Naive thymus-derived CD4-positive, alpha-beta T cell (primary cell): ENCODE data around the gene CMAS. TPM values are rescaled to one million over a fixed set of nuclear protein-coding genes. Genes with fewer than 3 reads are reported as not detected.
"Not testable (repeated sequence)": the region's sequence is repeated elsewhere in the genome, so short reads cannot be mapped to it uniquely, and the experiment has no call there.

Source experiments
- ATAC-seq: fragments of 150-1000 bp; cut with Tn5 transposase; 2 replicates; pipeline ENCODE4 v1.10.0; 2021; ENCODE audit warnings: mild to moderate bottlenecking, moderate library complexity
- CTCF ChIA-PET: fragments of 350-600 bp; sonication (Branson Sonifier 250); formaldehyde crosslinking; loops from one replicate; lab custom pipeline; 2021; ENCODE audit warnings: antibody characterized with exemption; lab: Charles Lee
- POLR2A ChIA-PET: fragments of 350-600 bp; sonication (Branson Sonifier 250); formaldehyde crosslinking; loops from one replicate; lab custom pipeline; 2021; ENCODE audit warnings: antibody characterized with exemption, inconsistent platforms; lab: Charles Lee
- DNase-seq, 9 donors: peaks; one replicate each; pipeline versions ENCODE4 v3.0.0 to v3.0.0-alpha.2; 2020 to 2022; ENCODE audit warnings: mixed read lengths in 1 of 9
- H3K27ac ChIP-seq: one replicate; pipeline ENCODE4 v1.7.0; 2013; ENCODE audit warnings: mild to moderate bottlenecking, low read depth, low read length, moderate library complexity
- H3K27me3 ChIP-seq, 2 donors: one replicate each; pipeline ENCODE4 v1.7.0; 2013; ENCODE audit warnings: low read length in 2 of 2, mild to moderate bottlenecking in 2 of 2, moderate library complexity in 2 of 2; ENCODE audit not compliant: control insufficient read depth in 2 of 2, insufficient read depth in 2 of 2
- H3K36me3 ChIP-seq, 3 experiments: 1 replicate in 2 of 3; 2 replicates in 1 of 3; pipeline ENCODE4 v1.7.0; 2013; ENCODE audit warnings: low read length in 3 of 3, mild to moderate bottlenecking in 3 of 3, moderate library complexity in 1 of 3; ENCODE audit not compliant: insufficient read depth in 3 of 3, control insufficient read depth in 2 of 3
- H3K4me1 ChIP-seq, 2 donors: one replicate each; pipeline ENCODE4 v1.7.0; 2013; ENCODE audit warnings: low read length in 2 of 2, mild to moderate bottlenecking in 2 of 2, moderate library complexity in 1 of 2; ENCODE audit not compliant: control insufficient read depth in 2 of 2, insufficient read depth in 2 of 2
- H3K4me3 ChIP-seq: 2 replicates; pipeline ENCODE4 v1.7.0; 2013; ENCODE audit warnings: mild to moderate bottlenecking, low read length
- H3K9me3 ChIP-seq, 3 experiments: 1 replicate in 2 of 3; 2 replicates in 1 of 3; pipeline ENCODE4 v1.7.0; 2013; ENCODE audit warnings: low read length in 3 of 3; ENCODE audit not compliant: control insufficient read depth in 2 of 3
- H3K27ac Mint-ChIP-seq, 9 donors: one replicate each; pipeline ENCODE4 v1.8.0; 2020 to 2022; ENCODE audit warnings: mixed read lengths in 9 of 9, mild to moderate bottlenecking in 8 of 9, moderate library complexity in 5 of 9, inconsistent platforms in 2 of 9
- H3K27me3 Mint-ChIP-seq, 5 donors: one replicate each; pipeline ENCODE4 v1.8.0; 2021 to 2022; ENCODE audit warnings: mixed read lengths in 5 of 5, mild to moderate bottlenecking in 1 of 5
- H3K36me3 Mint-ChIP-seq, 5 donors: one replicate each; pipeline ENCODE4 v1.8.0; 2020 to 2022; ENCODE audit warnings: mixed read lengths in 5 of 5, mild to moderate bottlenecking in 3 of 5, inconsistent platforms in 1 of 5
- H3K4me1 Mint-ChIP-seq, 7 donors: one replicate each; pipeline ENCODE4 v1.8.0; 2020 to 2022; ENCODE audit warnings: mixed read lengths in 7 of 7, mild to moderate bottlenecking in 3 of 7, inconsistent platforms in 1 of 7
- H3K4me3 Mint-ChIP-seq, 10 donors: one replicate each; pipeline ENCODE4 v1.8.0; 2020 to 2022; ENCODE audit warnings: mild to moderate bottlenecking in 10 of 10, mixed read lengths in 10 of 10, moderate library complexity in 6 of 10, inconsistent platforms in 2 of 10
- H3K9me3 Mint-ChIP-seq, 11 donors: one replicate each; pipeline ENCODE4 v1.8.0; 2020 to 2022; ENCODE audit warnings: mixed read lengths in 11 of 11, mild to moderate bottlenecking in 4 of 11, inconsistent platforms in 1 of 11, moderate library complexity in 1 of 11
- intact Hi-C, 2 donors: fragments of 100-400 bp; cut with micrococcal nuclease; formaldehyde crosslinking; loops; one replicate each; pipeline ENCODE4 v1.15.1; 2023
- polyA plus RNA-seq, 2 donors: library from polyadenylated mRNA; unstranded; fragments of 300-500 nt; fragmentation: Illumina TruSeq; gene quantifications; one replicate each; pipeline ENCODE4 v1.2.3, GENCODE V29; 2021
- total RNA-seq, 6 experiments: library from RNA in 5 of 6; stranded (reverse) in 5 of 6; gene quantifications; 1 replicate in 5 of 6; 2 replicates in 1 of 6; pipeline ENCODE4 v1.2.3 and lab custom pipeline; 2021 to 2026

CMAS gene
- total and polyA plus RNA-seq, 7 experiments from 2014 or later: 10.1 to 33.8 (median 23.3) TPM

- Histone ChIP-seq H3K9me3 (no peaks in the 10 kb centered on the region), H3K27me3 (no peaks in the 10 kb centered on the region), H3K27ac (no peak overlapping the region), H3K36me3 (peaks cover 0 to 6% (median 0%) of the 10 kb centered on the region in 3 experiments), H3K4me3 (no peak overlapping the region), H3K4me1 (peaks cover 10 to 15% of the 10 kb centered on the region in 2 donors)
- Mint-ChIP-seq H3K9me3 (no peaks in the 10 kb centered on the region), H3K36me3 (peaks cover 0 to 18% (median 0%) of the 10 kb centered on the region in 5 donors), H3K4me3 (peak overlapping the region in 1 of 10 donors; percentile 31), H3K27ac (peak overlapping the region in 1 of 9 donors; percentile 21), H3K4me1 (peaks cover 28 to 55% (median 49%) of the 10 kb centered on the region in 7 donors), H3K27me3 (no peaks in the 10 kb centered on the region)
- DNase-seq (no peak), ATAC-seq (no peak)
- intact Hi-C loops: no loop called here
- ChIA-PET CTCF (no interaction called here), POLR2A (no interaction called here)
These were observed 4.1 kb downstream of the CMAS start for GRCh38 chr12:22050078-22050477.

GRCh38 chr12:22051114-22051698 lies 5.2 kb downstream of the CMAS start:
- Histone ChIP-seq H3K27me3 (no peaks in the 10 kb centered on the region), H3K4me3 (no peak overlapping the region), H3K27ac (no peak overlapping the region), H3K4me1 (peaks cover 10 to 11% of the 10 kb centered on the region in 2 donors), H3K36me3 (peaks cover 0 to 9% (median 0%) of the 10 kb centered on the region in 3 experiments), H3K9me3 (no peaks in the 10 kb centered on the region)
- ChIA-PET CTCF (no interaction called here), POLR2A (interaction anchor here (0.6 to 0.7 kb wide), 2 partner anchors 13 to 57 kb away, joined by 3 to 4 read pairs; no protein-coding TSS in a partner anchor)
- Mint-ChIP-seq H3K9me3 (no peaks in the 10 kb centered on the region), H3K4me1 (peaks cover 28 to 49% (median 43%) of the 10 kb centered on the region in 7 donors), H3K27me3 (no peaks in the 10 kb centered on the region), H3K36me3 (peaks cover 0 to 20% (median 7%) of the 10 kb centered on the region in 5 donors), H3K27ac (peak overlapping the region in 3 of 9 donors; percentile 21 to 60 (median 53)), H3K4me3 (no peak overlapping the region)
- ATAC-seq (no peak), DNase-seq (no peak)
- intact Hi-C loops: no loop called here

- POLR2A ChIA-PET, H3K27ac ChIP-seq, CTCF ChIA-PET, H3K27me3 ChIP-seq, H3K27ac Mint-ChIP-seq, H3K4me3 ChIP-seq, H3K27me3 Mint-ChIP-seq, H3K4me3 Mint-ChIP-seq, H3K9me3 Mint-ChIP-seq, H3K4me1 ChIP-seq, ATAC-seq, intact Hi-C loops, DNase-seq, H3K9me3 ChIP-seq: not testable (repeated sequence)
- Mint-ChIP-seq H3K36me3 (peaks cover 0 to 29% (median 16%) of the 10 kb centered on the region in 5 donors), H3K4me1 (peaks cover 14 to 34% (median 28%) of the 10 kb centered on the region in 7 donors)
- H3K36me3 ChIP-seq: peaks cover 0 to 15% (median 0%) of the 10 kb centered on the region in 3 experiments
These were observed 7.0 kb downstream of the CMAS start for GRCh38 chr12:22052994-22053393.

GRCh38 chr12:22054155-22054554 lies 8.1 kb downstream of the CMAS start:
- Histone ChIP-seq H3K36me3 (peaks cover 0 to 21% (median 5%) of the 10 kb centered on the region in 3 experiments), H3K27me3 (no peaks in the 10 kb centered on the region), H3K27ac (no peak overlapping the region), H3K4me1 (peaks cover 0 to 4% of the 10 kb centered on the region in 2 donors), H3K4me3 (no peak overlapping the region), H3K9me3 (no peaks in the 10 kb centered on the region)
- DNase-seq: no peak
- no peak for ATAC-seq
- Mint-ChIP-seq H3K27ac (no peak overlapping the region), H3K4me3 (no peak overlapping the region), H3K9me3 (no peaks in the 10 kb centered on the region), H3K4me1 (peaks cover 8 to 23% (median 16%) of the 10 kb centered on the region in 7 donors), H3K27me3 (no peaks in the 10 kb centered on the region), H3K36me3 (peaks cover 0 to 22% (median 16%) of the 10 kb centered on the region in 5 donors)
- intact Hi-C loops: no loop called here
- POLR2A ChIA-PET: no interaction called here
- CTCF ChIA-PET: no interaction called here

- Mint-ChIP-seq H3K4me3 (no peak overlapping the region), H3K27ac (peak overlapping the region in 2 of 9 donors; percentile 2 to 45), H3K27me3 (no peaks in the 10 kb centered on the region), H3K4me1 (peaks cover 0 to 5% (median 1%) of the 10 kb centered on the region in 7 donors), H3K36me3 (peaks cover 0 to 29% (median 19%) of the 10 kb centered on the region in 5 donors), H3K9me3 (no peaks in the 10 kb centered on the region)
- intact Hi-C loops: no loop called here
- H3K4me3 ChIP-seq: no peak overlapping the region
- DNase-seq: no peak
- CTCF ChIA-PET: no interaction called here
- no peaks in the 10 kb centered on the region for H3K9me3 ChIP-seq
- H3K4me1 ChIP-seq: no peaks in the 10 kb centered on the region
- POLR2A ChIA-PET: interaction anchor here (0.5 kb wide), 1 partner anchor 278 kb away, joined by 7 read pairs; no protein-coding TSS in a partner anchor
- no peaks in the 10 kb centered on the region for H3K27me3 ChIP-seq
- no peak for ATAC-seq
- peaks cover 0 to 28% (median 14%) of the 10 kb centered on the region in 3 experiments for H3K36me3 ChIP-seq
- no peak overlapping the region for H3K27ac ChIP-seq
These were observed 10.6 kb downstream of the CMAS start for GRCh38 chr12:22056607-22057006.

- intact Hi-C loops: no loop called here
- ATAC-seq (no peak), DNase-seq (no peak)
- Mint-ChIP-seq H3K4me1 (peaks cover 0 to 3% (median under 1%) of the 10 kb centered on the region in 7 donors), H3K27ac (no peak overlapping the region), H3K4me3 (no peak overlapping the region), H3K27me3 (no peaks in the 10 kb centered on the region), H3K9me3 (no peaks in the 10 kb centered on the region), H3K36me3 (peaks cover 0 to 43% (median 29%) of the 10 kb centered on the region in 5 donors)
- POLR2A ChIA-PET: interaction anchor here (1.2 to 2.0 kb wide), 2 partner anchors 9 to 14 kb away, joined by 3 to 5 read pairs; partner anchors contain the start of gene CMAS
- no peak overlapping the region for H3K4me3 ChIP-seq
- no peaks in the 10 kb centered on the region for H3K9me3 ChIP-seq
- H3K36me3 ChIP-seq: peaks cover 0 to 31% (median 19%) of the 10 kb centered on the region in 3 experiments
- no peak overlapping the region for H3K27ac ChIP-seq
- no peaks in the 10 kb centered on the region for H3K4me1 ChIP-seq
- no peaks in the 10 kb centered on the region for H3K27me3 ChIP-seq
- CTCF ChIA-PET: no interaction called here
These were observed 14.1 kb downstream of the CMAS start for GRCh38 chr12:22059976-22060647.
